Fibroblast of lung (primary cell): ENCODE results near the gene DBH.

Experiments used
- EZH2 ChIP-seq: IDR thresholded peaks from 2 replicates; pipeline ENCODE4 v1.5.1; 2012; ENCODE audit warnings: low read length, control low read depth, mild to moderate bottlenecking; ENCODE audit errors: missing control alignments
- TF ChIP-seq, protein P1 (sequence below), 2 donors: IDR thresholded peaks in 1 of 2; conservative IDR thresholded peaks in 1 of 2; 1 replicate in 1 of 2; 2 replicates in 1 of 2; pipeline ENCODE4 v1.5.1; 2011 to 2012; ENCODE audit warnings: low read length in 2 of 2, control low read depth in 1 of 2, inconsistent platforms in 1 of 2, low read depth in 1 of 2, mild to moderate bottlenecking in 1 of 2

GRCh38 chr9:133674091-133674490 is 37.9 kb downstream of the DBH start:
- no peak for TF ChIP-seq EZH2
- TF ChIP-seq, protein P1, sequence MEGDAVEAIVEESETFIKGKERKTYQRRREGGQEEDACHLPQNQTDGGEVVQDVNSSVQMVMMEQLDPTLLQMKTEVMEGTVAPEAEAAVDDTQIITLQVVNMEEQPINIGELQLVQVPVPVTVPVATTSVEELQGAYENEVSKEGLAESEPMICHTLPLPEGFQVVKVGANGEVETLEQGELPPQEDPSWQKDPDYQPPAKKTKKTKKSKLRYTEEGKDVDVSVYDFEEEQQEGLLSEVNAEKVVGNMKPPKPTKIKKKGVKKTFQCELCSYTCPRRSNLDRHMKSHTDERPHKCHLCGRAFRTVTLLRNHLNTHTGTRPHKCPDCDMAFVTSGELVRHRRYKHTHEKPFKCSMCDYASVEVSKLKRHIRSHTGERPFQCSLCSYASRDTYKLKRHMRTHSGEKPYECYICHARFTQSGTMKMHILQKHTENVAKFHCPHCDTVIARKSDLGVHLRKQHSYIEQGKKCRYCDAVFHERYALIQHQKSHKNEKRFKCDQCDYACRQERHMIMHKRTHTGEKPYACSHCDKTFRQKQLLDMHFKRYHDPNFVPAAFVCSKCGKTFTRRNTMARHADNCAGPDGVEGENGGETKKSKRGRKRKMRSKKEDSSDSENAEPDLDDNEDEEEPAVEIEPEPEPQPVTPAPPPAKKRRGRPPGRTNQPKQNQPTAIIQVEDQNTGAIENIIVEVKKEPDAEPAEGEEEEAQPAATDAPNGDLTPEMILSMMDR (conservative IDR thresholded peaks at IDR 0.05 in 1 of 2, IDR thresholded peaks at IDR 0.05 in 1 of 2; ENCODE audit: low read depth in 1 of 2, low read length in 2 of 2) = no peak
